HepG2 (cell line): ENCODE measurements around the gene HES7. TPM values are rescaled to one million over a fixed set of nuclear protein-coding genes. Genes with fewer than 3 reads are reported as not detected.

Source experiments
- ATF1 ChIP-seq: IDR thresholded peaks from 2 replicates; pipeline ENCODE4 v1.6.1; 2016; ENCODE audit warnings: mild to moderate bottlenecking, control low read depth
- CREM ChIP-seq, 2 experiments: sonication (generic) in 1 of 2; formaldehyde crosslinking in 1 of 2; IDR thresholded peaks; 2 replicates each; pipeline versions ENCODE4 v1.4.0 to v1.6.1; 2016 to 2020; ENCODE audit warnings: antibody characterized with exemption in 1 of 2, mild to moderate bottlenecking in 1 of 2, missing genetic modification reagents in 1 of 2
- ELF1 ChIP-seq: sonication (generic); formaldehyde crosslinking; IDR thresholded peaks from 2 replicates; pipeline ENCODE4 v1.4.0; 2020; ENCODE audit warnings: missing genetic modification reagents
- HNRNPUL1 ChIP-seq: fragments of 200-400 bp; formaldehyde crosslinking; IDR thresholded peaks from 2 replicates; pipeline ENCODE4 v1.6.1; 2017; ENCODE audit warnings: low read depth, mild to moderate bottlenecking, low read length, moderate library complexity
- KAT7 ChIP-seq: IDR thresholded peaks from 2 replicates; pipeline ENCODE4 v1.6.1; 2018; ENCODE audit warnings: borderline replicate concordance, missing compliant biosample characterization
- SNAPC5 ChIP-seq: sonication (generic); formaldehyde crosslinking; IDR thresholded peaks from 2 replicates; pipeline ENCODE4 v1.8.1; 2023; ENCODE audit warnings: mild to moderate bottlenecking, missing genetic modification reagents, borderline replicate concordance
- TBL1XR1 ChIP-seq: fragments of 150-350 bp; IDR thresholded peaks from 2 replicates; pipeline ENCODE4 v1.6.1; 2014; ENCODE audit warnings: borderline replicate concordance, low read length; ENCODE audit not compliant: partially characterized antibody
- ZMYM4 ChIP-seq: sonication (generic); formaldehyde crosslinking; IDR thresholded peaks from 2 replicates; pipeline ENCODE4 v1.8.1; 2023; ENCODE audit warnings: mild to moderate bottlenecking, missing genetic modification reagents
- ZNF460 ChIP-seq: sonication (generic); formaldehyde crosslinking; IDR thresholded peaks from 2 replicates; pipeline ENCODE4 v1.5.1; 2020; ENCODE audit warnings: missing genetic modification reagents, mild to moderate bottlenecking, borderline replicate concordance
- ZNF552 ChIP-seq: sonication (generic); formaldehyde crosslinking; IDR thresholded peaks from 2 replicates; pipeline ENCODE4 v1.9.0; 2022; ENCODE audit warnings: missing genetic modification reagents, mild to moderate bottlenecking, borderline replicate concordance
- ZSCAN29 ChIP-seq: sonication (generic); formaldehyde crosslinking; conservative IDR thresholded peaks from 2 replicates; pipeline ENCODE4 v1.4.0; 2020; ENCODE audit warnings: mild to moderate bottlenecking, missing genetic modification reagents
- polyA plus RNA-seq, 8 experiments: library from polyadenylated mRNA; depleted of rRNA in 3 of 8; stranded (reverse) in 7 of 8; unstranded in 1 of 8; fragments of >200 nt; fragmentation: Illumina TruSeq in 4 of 8; extraction: Trizol in 4 of 8; gene quantifications; 2 replicates each; pipeline versions ENCODE4 v1.2.1 to v1.2.3, GENCODE V29; 2011 to 2016; ENCODE audit warnings: low read depth in 4 of 8, missing spikeins in 1 of 8, mixed read lengths in 1 of 8; ENCODE audit not compliant: insufficient read depth in 1 of 8
- total RNA-seq, 5 experiments: library from RNA; depleted of rRNA; stranded (reverse); fragments of >200 nt; fragmentation: Illumina TruSeq; extraction: Trizol; gene quantifications; 2 replicates each; pipeline ENCODE4 v1.2.3, GENCODE V29; 2016; ENCODE audit warnings: low read depth in 1 of 5
- TF ChIP-seq, protein P1 (sequence below): sonication (generic); formaldehyde crosslinking; IDR thresholded peaks from 2 replicates; pipeline ENCODE4 v1.5.0; 2020; ENCODE audit warnings: mild to moderate bottlenecking, missing genetic modification reagents
- TF ChIP-seq, protein P2 (sequence below): sonication (generic); formaldehyde crosslinking; IDR thresholded peaks from 2 replicates; pipeline ENCODE4 v1.4.0; 2020; ENCODE audit warnings: low read depth, missing genetic modification reagents
- TF ChIP-seq, protein P3 (sequence below): sonication (generic); formaldehyde crosslinking; IDR thresholded peaks from 2 replicates; pipeline ENCODE4 v1.4.0; 2020; ENCODE audit warnings: missing genetic modification reagents
- TF ChIP-seq, protein P4 (sequence below): sonication (generic); formaldehyde crosslinking; IDR thresholded peaks from 2 replicates; pipeline ENCODE4 v1.4.0; 2020; ENCODE audit warnings: missing genetic modification reagents

The HES7 gene
- total and polyA plus RNA-seq, 2 of the 13 experiments (the other 11 are each of a cell fraction or from before 2014, with no cell fraction given): not detected

DNA sequence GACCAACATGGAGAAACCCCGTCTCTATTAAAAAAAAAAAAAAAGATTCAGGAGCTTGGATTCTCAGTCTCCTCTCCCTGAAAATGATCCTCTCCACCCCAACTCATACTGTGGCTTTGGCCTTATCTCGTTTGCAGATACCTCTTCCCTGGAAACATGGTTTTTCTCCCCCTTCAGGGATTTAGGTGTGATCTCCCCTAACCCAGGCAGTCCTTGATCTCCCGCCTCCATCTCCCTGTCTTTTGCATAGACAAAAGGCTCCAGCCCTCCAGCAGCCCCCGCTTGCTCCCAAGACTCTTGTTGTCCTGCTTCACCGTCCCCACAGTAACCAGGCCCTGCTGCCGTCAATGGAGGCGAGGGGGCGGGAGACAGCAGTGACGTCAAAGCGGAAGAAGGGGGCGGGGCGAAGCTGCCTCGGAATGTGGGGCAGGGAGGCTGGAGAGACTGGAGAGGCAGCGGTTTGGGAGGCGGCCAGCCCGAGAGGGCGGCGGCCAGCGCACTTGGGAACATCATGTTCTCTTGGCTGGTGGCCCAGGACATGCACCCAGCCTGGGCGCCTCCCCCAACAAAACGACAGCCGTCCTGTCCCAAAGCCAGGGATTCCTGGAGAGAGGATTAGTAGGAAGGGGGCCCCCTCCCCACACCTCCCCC, 30.2 kb upstream of the HES7 start (continued):
- peak; percentile 88 for TF ChIP-seq CREM (IDR thresholded peaks at IDR 0.05)
- no peak for TF ChIP-seq CREM (CRISPR knock-in tag; IDR thresholded peaks at IDR 0.05)
- TF ChIP-seq, protein P1, sequence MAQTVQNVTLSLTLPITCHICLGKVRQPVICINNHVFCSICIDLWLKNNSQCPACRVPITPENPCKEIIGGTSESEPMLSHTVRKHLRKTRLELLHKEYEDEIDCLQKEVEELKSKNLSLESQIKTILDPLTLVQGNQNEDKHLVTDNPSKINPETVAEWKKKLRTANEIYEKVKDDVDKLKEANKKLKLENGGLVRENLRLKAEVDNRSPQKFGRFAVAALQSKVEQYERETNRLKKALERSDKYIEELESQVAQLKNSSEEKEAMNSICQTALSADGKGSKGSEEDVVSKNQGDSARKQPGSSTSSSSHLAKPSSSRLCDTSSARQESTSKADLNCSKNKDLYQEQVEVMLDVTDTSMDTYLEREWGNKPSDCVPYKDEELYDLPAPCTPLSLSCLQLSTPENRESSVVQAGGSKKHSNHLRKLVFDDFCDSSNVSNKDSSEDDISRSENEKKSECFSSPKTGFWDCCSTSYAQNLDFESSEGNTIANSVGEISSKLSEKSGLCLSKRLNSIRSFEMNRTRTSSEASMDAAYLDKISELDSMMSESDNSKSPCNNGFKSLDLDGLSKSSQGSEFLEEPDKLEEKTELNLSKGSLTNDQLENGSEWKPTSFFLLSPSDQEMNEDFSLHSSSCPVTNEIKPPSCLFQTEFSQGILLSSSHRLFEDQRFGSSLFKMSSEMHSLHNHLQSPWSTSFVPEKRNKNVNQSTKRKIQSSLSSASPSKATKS: no peak
- TF ChIP-seq ATF1 (CRISPR knock-in tag): peak; percentile 74
- TF ChIP-seq ZNF460: no peak
- TF ChIP-seq, protein P2, sequence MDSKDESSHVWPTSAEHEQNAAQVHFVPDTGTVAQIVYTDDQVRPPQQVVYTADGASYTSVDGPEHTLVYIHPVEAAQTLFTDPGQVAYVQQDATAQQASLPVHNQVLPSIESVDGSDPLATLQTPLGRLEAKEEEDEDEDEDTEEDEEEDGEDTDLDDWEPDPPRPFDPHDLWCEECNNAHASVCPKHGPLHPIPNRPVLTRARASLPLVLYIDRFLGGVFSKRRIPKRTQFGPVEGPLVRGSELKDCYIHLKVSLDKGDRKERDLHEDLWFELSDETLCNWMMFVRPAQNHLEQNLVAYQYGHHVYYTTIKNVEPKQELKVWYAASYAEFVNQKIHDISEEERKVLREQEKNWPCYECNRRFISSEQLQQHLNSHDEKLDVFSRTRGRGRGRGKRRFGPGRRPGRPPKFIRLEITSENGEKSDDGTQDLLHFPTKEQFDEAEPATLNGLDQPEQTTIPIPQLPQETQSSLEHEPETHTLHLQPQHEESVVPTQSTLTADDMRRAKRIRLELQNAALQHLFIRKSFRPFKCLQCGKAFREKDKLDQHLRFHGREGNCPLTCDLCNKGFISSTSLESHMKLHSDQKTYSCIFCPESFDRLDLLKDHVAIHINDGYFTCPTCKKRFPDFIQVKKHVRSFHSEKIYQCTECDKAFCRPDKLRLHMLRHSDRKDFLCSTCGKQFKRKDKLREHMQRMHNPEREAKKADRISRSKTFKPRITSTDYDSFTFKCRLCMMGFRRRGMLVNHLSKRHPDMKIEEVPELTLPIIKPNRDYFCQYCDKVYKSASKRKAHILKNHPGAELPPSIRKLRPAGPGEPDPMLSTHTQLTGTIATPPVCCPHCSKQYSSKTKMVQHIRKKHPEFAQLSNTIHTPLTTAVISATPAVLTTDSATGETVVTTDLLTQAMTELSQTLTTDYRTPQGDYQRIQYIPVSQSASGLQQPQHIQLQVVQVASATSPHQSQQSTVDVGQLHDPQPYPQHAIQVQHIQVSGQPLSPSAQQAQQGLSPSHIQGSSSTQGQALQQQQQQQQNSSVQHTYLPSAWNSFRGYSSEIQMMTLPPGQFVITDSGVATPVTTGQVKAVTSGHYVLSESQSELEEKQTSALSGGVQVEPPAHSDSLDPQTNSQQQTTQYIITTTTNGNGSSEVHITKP (CRISPR knock-in tag): no peak
- no peak for TF ChIP-seq ZSCAN29 (CRISPR knock-in tag)
- no peak for TF ChIP-seq ZNF552
- TF ChIP-seq HNRNPUL1: no peak
- TF ChIP-seq TBL1XR1: peak; percentile 4
- TF ChIP-seq SNAPC5 (CRISPR knock-in tag): no peak
- peak; percentile 70 for TF ChIP-seq ELF1
- no peak for TF ChIP-seq ZMYM4 (CRISPR knock-in tag)
- TF ChIP-seq, protein P3, sequence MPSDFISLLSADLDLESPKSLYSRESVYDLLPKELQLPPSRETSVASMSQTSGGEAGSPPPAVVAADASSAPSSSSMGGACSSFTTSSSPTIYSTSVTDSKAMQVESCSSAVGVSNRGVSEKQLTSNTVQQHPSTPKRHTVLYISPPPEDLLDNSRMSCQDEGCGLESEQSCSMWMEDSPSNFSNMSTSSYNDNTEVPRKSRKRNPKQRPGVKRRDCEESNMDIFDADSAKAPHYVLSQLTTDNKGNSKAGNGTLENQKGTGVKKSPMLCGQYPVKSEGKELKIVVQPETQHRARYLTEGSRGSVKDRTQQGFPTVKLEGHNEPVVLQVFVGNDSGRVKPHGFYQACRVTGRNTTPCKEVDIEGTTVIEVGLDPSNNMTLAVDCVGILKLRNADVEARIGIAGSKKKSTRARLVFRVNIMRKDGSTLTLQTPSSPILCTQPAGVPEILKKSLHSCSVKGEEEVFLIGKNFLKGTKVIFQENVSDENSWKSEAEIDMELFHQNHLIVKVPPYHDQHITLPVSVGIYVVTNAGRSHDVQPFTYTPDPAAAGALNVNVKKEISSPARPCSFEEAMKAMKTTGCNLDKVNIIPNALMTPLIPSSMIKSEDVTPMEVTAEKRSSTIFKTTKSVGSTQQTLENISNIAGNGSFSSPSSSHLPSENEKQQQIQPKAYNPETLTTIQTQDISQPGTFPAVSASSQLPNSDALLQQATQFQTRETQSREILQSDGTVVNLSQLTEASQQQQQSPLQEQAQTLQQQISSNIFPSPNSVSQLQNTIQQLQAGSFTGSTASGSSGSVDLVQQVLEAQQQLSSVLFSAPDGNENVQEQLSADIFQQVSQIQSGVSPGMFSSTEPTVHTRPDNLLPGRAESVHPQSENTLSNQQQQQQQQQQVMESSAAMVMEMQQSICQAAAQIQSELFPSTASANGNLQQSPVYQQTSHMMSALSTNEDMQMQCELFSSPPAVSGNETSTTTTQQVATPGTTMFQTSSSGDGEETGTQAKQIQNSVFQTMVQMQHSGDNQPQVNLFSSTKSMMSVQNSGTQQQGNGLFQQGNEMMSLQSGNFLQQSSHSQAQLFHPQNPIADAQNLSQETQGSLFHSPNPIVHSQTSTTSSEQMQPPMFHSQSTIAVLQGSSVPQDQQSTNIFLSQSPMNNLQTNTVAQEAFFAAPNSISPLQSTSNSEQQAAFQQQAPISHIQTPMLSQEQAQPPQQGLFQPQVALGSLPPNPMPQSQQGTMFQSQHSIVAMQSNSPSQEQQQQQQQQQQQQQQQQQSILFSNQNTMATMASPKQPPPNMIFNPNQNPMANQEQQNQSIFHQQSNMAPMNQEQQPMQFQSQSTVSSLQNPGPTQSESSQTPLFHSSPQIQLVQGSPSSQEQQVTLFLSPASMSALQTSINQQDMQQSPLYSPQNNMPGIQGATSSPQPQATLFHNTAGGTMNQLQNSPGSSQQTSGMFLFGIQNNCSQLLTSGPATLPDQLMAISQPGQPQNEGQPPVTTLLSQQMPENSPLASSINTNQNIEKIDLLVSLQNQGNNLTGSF (CRISPR knock-in tag): no peak
- TF ChIP-seq, protein P4, sequence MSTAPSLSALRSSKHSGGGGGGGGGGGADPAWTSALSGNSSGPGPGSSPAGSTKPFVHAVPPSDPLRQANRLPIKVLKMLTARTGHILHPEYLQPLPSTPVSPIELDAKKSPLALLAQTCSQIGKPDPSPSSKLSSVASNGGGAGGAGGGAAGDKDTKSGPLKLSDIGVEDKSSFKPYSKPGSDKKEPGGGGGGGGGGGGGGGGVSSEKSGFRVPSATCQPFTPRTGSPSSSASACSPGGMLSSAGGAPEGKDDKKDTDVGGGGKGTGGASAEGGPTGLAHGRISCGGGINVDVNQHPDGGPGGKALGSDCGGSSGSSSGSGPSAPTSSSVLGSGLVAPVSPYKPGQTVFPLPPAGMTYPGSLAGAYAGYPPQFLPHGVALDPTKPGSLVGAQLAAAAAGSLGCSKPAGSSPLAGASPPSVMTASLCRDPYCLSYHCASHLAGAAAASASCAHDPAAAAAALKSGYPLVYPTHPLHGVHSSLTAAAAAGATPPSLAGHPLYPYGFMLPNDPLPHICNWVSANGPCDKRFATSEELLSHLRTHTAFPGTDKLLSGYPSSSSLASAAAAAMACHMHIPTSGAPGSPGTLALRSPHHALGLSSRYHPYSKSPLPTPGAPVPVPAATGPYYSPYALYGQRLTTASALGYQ (CRISPR knock-in tag): no peak; the same call in 1 of the 2 replicates
- TF ChIP-seq KAT7 (CRISPR knock-in tag): 0 out of 2 replicates have a peak, but pooled peaks have one; percentile 50
